GM18511 (cell line): ENCODE measurements around the gene TNRC6C.

Experiments
- ATAC-seq: cut with Tn5 transposase; IDR thresholded peaks from one replicate; pipeline ENCODE4 v1.9.1; 2021; ENCODE audit warnings: mild to moderate bottlenecking, moderate library complexity; ENCODE audit not compliant: unreplicated experiment

TNRC6C gene

DNA sequence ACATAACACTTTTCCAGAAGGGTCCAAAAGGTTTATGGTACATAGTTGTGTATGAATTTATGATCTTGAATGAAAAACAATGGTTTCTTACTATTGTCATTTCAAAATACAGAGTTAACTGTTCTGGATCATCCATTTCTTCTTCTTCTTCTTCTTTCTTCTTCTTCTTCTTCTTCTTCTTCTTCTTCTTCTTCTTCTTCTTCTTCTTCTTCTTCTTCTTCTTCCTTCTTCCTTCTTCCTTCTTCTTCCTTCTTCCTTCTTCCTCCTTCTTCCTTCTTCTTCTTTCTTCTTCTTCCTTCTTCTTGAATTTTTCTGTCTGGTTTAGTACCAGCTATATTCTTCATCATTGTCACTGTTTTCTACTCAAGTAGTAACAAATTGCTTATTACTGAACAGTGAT lies 47.8 kb downstream of the TNRC6C start:
- ATAC-seq, result no peak

DNA sequence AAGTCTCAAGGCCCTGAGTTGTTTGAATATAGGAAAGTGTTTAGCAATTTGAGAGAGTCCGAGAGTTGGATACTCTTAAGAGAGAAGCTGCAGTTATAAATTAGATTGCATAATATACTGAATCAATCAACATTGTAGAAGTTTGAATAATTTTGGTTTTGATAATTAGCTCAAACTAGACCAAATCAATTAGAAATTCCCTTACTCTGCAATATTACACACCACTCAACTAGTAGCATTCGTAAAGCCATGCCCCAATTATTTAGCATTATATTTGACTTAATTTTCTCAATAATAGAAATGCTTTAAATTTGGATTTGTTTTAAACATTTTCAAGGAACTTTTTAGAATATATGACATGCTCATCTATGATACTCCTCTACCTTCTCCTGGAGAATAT lies 49.1 kb downstream of the TNRC6C start:
- no peak for ATAC-seq

DNA sequence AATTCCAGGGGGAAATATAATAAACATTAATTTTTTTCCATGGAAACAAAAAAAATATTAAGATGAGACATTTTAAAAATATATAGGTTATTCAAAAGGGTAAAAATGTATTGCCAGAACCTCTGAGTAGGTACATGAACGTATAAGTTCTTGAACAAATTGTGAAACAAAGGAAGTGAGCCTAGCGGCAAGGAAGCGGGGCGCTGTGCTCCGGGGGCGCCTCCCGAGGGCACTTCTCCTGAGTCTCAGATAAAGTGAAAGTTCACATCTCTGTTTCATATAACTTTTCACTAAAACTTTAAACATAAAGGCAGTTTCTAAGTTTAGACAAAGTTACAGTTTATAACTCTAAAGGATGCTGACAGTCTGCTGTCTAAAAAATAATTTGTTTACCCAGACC lies 52.3 kb downstream of the TNRC6C start:
- no peak for ATAC-seq

DNA sequence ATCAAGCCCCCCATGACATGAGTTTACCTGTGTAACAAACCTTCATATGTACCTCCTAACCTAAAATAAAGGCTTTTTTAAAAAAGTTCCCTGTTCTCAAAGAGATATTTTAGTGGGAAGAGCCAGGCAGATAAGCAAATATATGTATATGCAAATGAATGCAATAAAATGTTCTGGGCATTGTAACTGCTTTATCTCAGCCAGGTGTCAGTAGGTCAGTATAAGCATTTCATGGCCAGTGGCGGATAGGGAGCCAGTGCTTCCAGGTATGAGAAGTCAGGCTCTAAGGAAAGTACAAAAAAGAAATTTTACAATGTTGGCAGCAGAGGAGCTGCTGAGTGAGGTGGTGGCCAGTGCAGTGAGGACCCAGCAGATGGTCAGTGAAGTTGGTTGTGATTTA lies 53.9 kb downstream of the TNRC6C start:
- ATAC-seq, result no peak

DNA sequence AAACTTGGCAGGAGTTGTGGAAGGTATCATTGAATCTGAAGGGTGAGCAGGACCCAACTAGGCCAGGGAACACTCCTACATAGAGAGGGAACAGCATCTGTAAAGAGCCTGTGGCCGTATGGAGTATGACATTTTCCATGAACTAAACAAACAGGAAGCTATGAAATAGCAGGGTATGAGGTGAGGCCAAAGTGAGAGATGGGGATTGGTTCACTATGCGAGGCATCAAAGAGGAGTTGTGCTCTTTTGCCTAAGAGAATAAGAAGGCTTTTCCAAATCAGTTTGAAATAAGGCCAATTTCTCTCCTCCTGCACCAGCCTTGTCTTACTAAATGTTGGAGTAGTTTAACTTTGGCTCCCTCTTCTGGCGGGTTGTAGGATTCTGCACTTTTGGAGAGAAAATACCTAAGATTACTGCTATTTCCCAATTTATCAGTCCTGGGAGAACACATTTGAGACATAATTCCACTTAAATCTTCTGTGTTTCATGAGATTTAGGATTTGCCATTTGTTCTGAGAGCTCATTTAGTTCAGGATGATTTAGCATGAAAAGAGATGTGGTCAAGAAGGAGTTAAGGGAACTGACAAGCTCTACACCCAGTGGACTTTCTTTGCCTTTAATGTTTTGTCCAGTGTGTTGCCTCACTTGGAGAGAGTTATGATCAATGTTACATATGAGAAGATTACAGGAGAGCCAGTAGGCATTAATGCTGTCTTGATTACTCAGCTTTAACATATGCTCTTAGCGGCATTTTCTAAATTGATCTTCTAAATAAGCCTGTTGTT lies 55.4 kb downstream of the TNRC6C start:
- ATAC-seq, result no peak

DNA sequence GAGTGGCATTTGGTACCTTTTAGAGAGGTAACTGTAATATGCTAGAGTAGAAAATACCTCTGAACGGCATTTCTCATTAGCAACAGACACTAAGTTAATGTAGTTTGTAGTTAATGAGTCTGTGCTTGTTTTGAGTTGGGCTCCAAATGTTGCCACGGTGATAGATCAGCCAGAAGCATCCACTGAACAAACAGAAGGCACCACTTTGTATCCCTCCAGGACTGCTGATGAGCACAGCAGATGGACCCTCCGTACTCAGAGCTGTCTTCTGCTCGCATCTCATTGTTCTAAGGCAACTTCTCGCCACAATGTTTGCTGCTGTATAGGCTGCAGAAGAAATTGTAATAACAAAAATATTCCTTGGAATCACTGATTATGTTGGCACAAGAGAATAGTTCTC lies 56.1 kb downstream of the TNRC6C start:
- ATAC-seq, result no peak

DNA sequence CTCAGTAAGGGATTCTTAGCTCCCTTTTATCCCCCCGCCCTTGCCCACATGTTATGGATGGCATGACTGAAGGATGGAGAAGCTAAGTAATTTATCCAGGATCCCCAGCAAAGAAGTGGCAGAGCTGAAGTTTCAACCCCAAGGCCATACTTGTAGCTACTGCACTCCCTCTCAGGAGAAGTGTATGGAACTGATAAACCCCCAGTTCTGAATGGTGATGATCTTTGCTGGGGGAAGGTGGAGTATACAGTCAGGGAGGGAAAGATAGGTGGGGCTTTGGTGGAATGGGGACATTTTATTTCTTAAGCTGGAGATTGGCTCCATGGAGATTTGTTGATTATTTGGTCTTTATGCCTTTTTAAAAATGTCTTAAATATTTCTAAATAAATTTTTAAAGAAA lies 58.3 kb downstream of the TNRC6C start:
- ATAC-seq, result no peak

DNA sequence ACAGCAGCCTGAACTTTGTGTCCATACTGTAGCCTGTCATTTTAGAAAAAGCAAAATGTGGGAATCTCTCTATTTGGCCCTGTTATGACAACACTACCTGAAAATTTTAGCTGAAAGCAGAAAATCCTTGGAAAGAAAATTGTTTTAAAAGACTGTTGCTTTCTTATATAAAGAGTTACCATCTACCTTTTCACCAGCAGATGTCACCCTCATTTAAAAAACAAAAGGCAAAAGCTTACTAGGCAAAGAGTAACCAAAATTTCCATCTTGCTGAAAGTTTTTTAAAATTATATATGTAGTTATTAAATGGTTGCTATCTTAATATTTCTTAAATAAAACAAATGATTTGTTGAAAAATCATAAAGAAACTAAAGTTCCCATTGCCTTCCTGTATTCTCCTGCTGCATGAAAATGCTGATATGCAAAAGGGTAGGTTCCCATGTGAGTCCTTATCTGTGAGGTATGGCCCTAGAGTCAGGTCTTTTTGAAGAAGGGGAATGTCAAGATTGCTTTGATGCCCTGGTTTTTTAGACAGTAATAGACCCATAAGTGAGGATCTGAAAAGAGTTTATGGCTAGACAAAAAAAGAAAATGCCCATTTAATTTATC lies 61.0 kb downstream of the TNRC6C start:
- no peak for ATAC-seq

DNA sequence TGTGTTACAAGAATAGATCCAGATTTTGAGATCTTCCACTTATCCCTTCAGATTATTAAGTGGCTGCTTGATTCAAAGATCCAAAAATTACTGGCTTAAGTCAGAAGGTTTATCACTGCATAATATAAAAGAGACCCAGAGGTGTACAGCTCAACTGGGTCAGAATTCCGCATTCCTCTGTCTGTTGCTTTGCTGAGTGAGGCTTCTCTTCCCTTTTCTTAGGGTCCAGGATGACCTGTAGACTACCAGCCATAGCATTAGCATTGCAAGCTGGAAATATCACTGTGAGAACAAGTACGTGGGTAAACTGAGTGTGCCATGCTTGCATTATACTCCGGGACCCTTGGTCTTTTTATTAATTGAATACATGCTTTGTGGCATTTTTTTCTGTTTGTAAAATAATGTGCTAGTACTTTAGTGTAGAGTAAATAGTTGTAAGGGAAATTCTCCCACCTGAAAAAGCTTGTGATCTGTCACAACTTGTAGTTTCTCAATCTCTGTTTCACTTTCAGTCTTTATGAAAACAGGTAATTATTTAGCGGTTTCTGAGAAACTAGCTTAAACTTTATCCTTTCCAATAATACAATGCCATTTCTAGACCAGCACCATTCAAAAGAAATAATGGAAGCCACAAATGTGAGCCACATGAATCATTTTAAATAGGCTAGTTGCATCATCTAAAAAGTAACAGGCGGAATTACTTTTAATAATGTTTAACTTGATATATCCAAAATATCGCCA lies 61.6 kb downstream of the TNRC6C start:
- peak; percentile 57 for ATAC-seq

DNA sequence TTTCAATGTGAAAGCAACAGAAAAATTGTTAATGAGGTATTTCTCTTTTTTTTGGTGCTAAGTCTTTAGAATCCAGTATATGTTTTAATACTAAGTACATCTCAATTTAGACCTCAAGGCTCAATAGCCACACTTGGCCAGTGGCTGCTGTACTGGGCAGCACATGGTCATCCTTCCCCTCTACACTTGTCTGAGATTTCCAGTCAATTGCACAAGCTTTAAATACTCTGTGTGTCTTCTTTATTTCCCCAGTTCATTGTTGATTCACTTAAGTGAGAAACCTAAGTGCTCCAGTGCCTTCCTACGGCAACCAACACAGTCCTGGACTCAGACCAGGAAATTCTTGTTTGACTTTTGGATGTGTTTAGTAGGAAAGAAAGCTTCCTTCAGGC lies 62.2 kb downstream of the TNRC6C start:
- peak; percentile 20 for ATAC-seq

DNA sequence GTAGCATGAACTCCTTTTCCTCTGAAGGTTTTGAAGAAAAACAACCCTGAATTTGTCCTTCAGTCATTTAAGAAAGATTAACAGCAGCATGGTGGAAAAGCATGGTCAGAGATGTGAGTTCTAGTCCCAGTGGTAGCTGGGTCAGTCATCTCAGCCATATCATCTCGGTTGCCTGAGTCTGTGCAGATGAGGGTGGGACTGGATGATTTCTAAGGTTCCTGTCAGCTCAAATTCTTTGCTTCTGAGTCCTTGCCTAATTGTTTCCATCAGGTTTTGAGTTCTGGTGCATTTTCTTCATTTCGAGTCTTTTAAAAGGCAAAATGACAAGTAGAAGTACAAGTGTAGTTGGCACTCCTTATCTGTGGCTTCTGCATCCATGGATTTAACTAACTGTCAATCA lies 63.9 kb downstream of the TNRC6C start:
- no peak for ATAC-seq

DNA sequence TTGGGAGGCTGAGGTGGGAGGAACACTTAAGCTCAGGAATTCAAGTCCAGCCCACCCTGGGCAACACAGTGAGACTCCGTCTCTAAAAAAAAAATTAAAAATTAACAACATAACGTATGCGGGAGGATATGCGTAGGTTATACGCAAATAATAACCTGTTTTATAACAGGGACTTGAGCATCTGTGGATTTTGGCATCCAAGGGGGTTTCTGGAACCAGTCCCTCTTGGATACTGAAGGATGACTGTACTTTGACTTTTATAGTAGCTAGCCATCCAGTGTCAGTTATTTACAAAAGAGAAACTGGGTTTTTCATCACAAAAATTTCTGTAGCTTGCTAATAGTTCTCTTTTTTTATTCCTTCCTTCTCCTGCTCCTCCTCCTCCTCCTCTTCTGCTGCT lies 64.5 kb downstream of the TNRC6C start:
- no peak for ATAC-seq

DNA sequence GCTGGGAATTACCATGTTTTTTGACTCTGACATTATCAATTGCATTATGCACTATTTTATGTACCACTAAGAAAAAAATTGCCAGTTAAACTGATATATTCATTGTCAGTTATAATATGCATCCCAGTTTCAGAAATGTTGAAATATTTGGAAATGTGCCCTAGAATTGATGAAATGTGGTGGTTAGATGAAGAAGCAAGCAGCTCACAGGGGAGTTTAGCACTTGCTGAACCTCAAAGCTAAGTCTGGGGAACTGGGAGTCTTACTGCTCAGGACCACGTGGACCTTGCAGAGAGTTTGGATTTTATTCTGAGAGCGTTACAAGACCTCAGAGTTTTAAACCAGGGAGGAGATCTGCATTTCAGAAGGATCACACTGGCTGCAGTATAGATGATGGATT lies 67.9 kb downstream of the TNRC6C start:
- no peak for ATAC-seq

DNA sequence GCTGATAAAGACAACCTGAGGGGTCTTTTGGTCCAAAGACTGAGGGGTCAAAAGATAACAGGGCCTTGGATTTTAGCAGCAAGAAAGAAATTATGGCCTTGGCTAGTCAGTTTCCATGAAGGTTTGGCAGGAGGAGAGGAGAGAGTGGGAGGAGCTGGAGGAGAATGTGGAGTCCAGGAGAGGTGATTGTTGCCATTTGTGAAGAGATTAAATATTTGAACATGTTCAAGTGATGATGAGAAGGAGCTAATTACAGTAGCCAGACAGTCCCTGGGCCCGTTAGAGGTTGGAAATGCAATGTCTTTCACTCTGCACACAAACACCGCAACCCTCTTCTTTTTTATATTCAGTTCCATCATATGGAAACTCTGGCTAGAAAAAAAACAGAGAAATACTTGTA lies 68.6 kb downstream of the TNRC6C start:
- no peak for ATAC-seq

DNA sequence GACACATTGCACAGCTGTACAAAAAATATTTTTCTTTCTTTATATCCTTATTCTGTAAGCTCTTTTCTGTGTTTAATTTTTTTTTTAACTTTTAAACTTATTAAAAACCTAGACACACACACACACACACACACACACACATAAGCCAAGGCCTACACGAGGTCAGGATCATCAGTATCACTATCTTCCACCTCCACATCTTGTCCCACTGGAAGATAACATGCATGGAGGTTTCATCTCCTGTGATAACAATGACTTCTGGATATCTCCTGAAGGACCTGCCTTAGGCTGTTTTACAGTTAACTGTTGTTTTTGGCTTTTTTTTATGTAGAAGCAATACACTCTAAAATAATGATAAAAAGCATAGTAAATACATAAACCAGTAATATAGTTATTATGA lies 71.2 kb downstream of the TNRC6C start:
- ATAC-seq, result no peak

DNA sequence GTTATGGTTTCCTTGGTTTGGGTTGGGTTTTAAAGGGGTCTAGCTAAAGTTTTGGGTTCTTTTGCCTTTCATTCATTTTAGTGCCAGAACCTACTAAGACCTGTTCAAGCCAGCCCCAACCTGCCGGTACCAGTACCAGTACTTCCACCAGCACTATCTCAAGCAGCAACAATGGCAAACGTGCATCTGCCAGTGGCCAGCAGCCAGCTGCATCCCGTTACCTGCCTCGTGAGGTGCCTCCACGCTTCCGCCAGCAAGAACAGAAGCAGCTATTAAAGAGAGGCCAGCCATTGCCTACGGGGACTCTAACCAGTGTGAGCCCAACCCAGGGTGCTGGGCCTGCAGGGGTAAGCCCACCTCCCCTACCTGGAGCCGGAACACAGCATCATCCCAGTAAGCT lies 72.9 kb downstream of the TNRC6C start:
- ATAC-seq, result no peak

DNA sequence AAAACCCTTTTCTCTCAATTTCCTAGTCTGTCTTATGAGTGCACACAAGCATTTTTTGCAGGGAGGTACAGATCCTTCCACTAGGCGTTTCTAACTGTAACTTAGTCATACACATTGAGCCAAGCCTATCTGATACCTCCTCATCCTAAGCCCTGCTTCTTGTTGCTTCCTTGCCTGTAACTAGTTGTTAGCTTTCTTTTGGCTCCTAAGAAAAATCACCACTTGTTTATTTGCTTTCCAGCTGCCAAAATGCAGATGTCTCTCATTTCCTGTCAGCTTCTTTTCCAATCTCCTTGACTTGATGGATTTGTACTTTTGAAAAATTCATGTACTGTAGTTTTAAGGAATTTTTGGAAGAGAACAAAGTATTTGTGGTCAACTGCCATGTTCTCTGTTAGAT lies 73.7 kb downstream of the TNRC6C start:
- ATAC-seq, result no peak

DNA sequence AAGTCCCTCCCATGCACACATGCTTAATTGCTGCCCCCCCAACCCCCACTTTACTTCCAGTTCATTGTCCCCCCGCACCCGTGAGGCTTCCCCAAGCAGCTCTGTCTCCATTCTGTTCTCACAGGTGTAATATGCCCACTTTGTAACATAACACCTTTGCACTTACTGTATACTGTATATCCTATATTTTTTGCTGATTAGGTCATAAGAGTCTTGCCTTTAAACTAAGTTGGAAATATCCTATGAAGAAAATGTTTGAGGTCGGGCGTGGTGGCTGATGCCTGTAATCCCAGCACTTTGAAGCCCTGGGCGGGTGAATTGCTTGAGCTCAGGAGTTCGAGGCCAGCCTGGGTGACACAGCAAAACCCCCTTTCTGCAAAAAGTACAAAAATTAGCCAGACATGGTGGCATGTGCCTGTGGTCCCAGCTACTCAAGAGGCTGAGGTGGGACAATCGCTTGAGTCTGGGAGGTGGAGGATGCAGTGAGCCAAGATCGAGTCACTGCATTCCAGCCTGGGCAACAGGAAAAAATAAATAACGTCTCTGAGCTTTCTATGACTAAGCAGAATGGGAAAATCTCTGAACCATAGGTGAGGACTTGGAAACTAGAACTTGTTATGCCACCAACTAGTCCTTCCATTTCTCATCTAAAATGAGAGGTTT lies 76.1 kb downstream of the TNRC6C start:
- no peak for ATAC-seq

DNA sequence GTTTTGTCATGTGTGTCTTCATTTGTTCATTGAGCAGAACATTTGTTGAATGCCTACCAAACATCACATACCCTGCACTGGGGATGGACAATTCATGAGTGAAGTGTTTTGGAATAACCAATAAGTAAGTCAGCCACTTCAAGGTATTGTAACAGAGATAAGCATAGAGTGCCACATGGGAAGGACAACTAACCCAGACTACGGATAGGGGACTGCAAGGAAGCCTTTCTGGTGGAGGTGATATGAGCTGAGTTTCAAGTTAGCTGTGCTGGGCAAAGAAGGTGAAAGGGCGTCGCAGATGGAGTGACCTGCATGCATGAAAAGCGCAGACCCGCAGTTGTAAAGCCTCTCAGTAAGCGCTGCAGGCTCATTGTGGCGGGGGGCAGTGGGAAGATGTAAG lies 78.8 kb downstream of the TNRC6C start:
- ATAC-seq, result no peak

DNA sequence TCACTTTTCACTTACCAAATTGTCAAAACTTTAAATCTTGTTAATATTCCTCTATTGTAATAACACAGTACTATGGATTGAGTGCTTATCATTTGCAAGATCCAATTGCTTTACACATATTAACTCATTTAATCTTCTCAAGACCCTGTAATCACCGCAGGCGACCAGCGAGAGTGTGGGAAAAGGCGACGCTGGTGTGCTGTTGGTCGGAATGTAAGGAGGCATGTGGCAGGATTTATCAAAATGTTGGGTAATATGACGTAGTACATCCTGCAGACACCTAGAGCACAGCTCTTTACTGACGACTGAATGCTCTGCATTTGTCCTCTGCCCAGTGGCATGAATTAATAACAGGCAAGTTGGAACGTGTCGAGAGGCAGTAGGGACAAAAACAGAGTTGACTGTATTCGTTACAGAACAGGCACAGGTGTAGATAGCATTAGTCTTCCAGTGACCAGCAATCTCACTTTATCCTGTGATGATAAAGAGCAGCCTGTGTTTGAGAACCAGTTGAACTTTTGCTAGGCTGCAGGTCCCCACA lies 80.3 kb downstream of the TNRC6C start:
- no peak for ATAC-seq

DNA sequence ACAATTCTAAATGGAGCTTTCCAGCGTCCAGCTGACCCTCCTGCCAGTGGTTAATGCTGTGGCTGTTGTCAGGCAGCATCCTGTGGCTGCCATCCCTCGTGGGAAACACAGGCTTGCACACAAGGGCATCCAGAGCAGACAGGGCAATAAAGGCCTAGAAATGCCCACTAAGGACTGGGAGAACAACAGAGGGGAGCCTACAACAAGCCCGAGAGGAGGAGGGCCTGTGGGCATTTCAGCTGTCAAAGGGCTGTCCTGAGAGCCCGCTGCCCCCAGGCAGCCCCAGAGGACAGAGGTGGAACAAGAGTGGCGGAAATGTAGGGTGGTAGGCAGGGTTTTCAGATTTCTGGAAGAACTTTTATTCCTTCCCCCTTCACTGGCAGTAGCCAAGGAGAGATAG lies 81.1 kb downstream of the TNRC6C start:
- no peak for ATAC-seq
